Esophagus squamous epithelium (tissue), 4 donors: Measurements from ENCODE around the gene BUD31.
A peak's percentile ranks its signal among the peaks of the same experiment; 100 is the strongest.

Experiments used
- CTCF ChIP-seq, 6 experiments: fragments of 450-650 bp in 4 of 6; fragments of 200-600 bp in 2 of 6; sonication (generic) in 2 of 6; IDR thresholded peaks; one replicate each; pipeline ENCODE4 v1.5.1; 2016 to 2019; ENCODE audit warnings: antibody characterized with exemption in 6 of 6, mild to moderate bottlenecking in 4 of 6, moderate library complexity in 4 of 6
- POLR2A ChIP-seq, 4 donors: fragments of 450-650 bp; IDR thresholded peaks; one replicate each; pipeline ENCODE4 v1.6.1; 2017; ENCODE audit warnings: antibody characterized with exemption in 4 of 4, mild to moderate bottlenecking in 4 of 4, moderate library complexity in 3 of 4

GRCh38 chr7:99447943-99448342, 39.2 kb downstream of the BUD31 start:
- peak in 1 of 6 experiments; percentile 25 for TF ChIP-seq CTCF (IDR thresholded peaks at IDR 0.05)
- no peak for TF ChIP-seq POLR2A (IDR thresholded peaks at IDR 0.05)
